Subcutaneous abdominal adipose tissue (tissue), 5 donors: ENCODE measurements around the gene UBE2E2.

Source experiments
- H3K27ac ChIP-seq: one replicate; pipeline ENCODE4 v1.7.0; 2013; ENCODE audit warnings: low read depth, mild to moderate bottlenecking, inconsistent platforms, low read length, moderate library complexity
- H3K27me3 ChIP-seq, 5 donors: one replicate each; pipeline ENCODE4 v1.7.0; 2013; ENCODE audit warnings: low read length in 5 of 5, inconsistent platforms in 1 of 5; ENCODE audit not compliant: control insufficient read depth in 5 of 5, insufficient read depth in 4 of 5
- H3K36me3 ChIP-seq, 5 donors: one replicate each; pipeline ENCODE4 v1.7.0; 2013; ENCODE audit warnings: low read length in 5 of 5; ENCODE audit not compliant: control insufficient read depth in 5 of 5, insufficient read depth in 5 of 5
- H3K4me1 ChIP-seq, 5 donors: one replicate each; pipeline ENCODE4 v1.7.0; 2013; ENCODE audit warnings: low read length in 5 of 5, mild to moderate bottlenecking in 3 of 5, moderate library complexity in 1 of 5; ENCODE audit not compliant: control insufficient read depth in 5 of 5, insufficient read depth in 5 of 5
- H3K4me3 ChIP-seq, 5 donors: one replicate each; pipeline ENCODE4 v1.7.0; 2013; ENCODE audit warnings: low read length in 5 of 5, low read depth in 1 of 5
- H3K9ac ChIP-seq, 5 donors: one replicate each; pipeline ENCODE4 v1.7.0; 2013; ENCODE audit warnings: low read length in 5 of 5, mild to moderate bottlenecking in 4 of 5, moderate library complexity in 3 of 5
- H3K9me3 ChIP-seq, 5 donors: one replicate each; pipeline ENCODE4 v1.7.0; 2013; ENCODE audit warnings: low read length in 5 of 5; ENCODE audit not compliant: control insufficient read depth in 5 of 5
- donor health status: healthy.
- donor health status: healthy.
- donor health status: healthy.
- donor health status: healthy.
- donor health status: healthy.

Gene UBE2E2

DNA sequence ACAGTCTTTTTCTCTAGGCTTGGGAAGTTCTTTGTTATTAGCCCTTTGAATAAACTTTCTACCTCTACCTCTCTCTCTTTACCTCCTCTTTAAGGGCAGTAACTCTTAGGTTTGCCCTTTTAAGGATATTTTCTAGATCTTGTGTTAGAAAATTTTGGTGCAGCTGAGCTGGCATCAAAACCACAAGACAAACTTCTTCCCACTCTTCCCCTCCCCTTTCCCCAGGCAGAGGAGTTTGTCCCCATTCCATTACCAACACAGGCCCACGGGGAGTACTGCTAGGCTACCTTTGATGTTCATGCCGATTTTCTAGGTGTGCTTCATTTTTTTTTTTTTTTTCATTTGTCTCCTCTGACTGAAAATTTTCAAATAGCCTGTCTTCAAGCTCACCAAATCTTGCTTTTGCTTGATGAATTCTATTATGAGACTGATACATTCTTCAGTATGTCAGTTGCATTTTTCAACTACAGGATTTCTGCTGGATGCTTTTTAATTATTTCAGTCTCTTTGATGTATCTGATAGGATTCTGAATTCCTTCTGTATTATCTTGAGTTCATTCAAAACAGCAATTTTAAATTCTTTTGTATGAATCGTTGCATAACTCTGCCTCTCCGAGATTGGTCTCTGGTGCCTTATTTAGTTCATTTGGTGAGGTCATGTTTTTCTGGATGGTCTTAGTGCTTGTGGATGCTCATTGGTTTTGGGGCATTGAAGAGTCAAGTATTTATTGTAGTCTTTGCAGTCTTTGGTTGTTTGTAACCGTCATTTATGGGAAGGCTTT lies 112.0 kb downstream of the UBE2E2 start:
- Histone ChIP-seq H3K4me3 (no peak overlapping the region), H3K36me3 (no peaks in the 10 kb centered on the region), H3K4me1 (peaks cover 0 to 29% (median 21%) of the 10 kb centered on the region in 5 donors), H3K9me3 (peaks cover 0 to 6% (median 0%) of the 10 kb centered on the region in 5 donors), H3K27ac (no peak overlapping the region), H3K9ac (no peak overlapping the region), H3K27me3 (no peaks in the 10 kb centered on the region)

DNA sequence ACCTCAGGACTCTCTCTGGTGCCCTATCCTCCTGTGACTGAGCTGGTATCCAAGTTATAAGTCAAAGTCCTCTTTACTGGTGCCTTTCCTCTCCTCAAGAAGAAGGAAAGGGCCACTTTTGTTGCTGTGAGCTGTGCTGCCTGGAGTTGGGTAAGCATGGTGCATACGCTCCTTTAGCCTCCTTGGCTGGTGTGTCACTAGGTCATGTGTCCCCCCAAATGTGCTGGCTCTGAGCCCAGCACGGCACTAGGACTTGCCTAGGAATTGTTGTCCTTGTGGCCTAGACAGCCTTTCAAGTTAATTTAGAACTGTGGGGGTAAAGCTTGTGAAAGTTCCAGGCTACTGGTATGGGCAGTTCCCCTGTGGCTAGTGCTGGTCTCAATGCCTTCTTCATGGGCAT lies 113.8 kb downstream of the UBE2E2 start:
- Histone ChIP-seq H3K9me3 (peaks cover 0 to 6% (median 0%) of the 10 kb centered on the region in 5 donors), H3K4me3 (peak overlapping the region in 2 of 5 donors; percentile 5 to 9)

DNA sequence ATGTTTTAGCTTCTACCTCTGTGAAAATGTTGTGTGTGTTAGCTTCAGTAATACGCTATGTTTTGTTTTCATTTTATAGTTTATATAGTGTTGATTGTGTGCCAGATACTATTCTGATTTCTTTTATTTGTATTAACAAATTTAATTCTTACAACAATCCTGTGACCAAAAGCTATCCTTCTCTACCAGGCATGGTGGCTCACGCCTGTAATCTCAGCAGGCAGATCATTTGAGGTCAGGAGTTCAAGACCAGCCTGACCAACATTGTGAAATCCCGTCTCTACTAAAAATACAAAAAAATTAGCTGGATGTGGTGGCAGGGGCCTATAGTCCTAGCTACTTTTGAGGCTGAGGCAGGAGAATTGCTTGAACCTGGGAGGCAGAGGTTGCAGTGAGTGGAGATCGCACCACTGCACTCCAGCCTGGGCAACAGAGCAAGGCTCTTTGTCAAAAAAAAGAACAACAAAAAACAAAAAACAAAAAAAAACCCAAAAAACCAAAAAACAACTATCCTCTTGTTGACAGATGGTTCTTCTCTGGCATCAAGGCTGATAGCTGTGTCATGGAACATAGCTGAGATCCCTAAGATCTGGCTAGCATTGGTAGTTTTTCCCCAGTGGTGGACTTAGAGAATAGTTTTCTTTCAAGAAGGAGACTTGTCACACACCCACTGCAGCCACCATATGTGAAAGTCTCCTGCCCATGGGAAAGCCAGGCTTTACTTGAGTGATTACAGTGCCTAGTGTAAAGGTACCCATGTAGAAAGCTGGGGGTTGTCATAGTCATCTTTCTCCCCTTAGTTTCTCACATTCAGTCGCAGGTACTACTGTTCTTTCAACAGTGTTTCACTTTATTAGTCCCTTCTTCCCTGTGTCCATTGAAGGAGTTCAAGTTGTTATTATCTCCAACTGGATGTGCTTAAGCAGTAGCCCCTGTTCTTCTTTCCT lies 116.5 kb downstream of the UBE2E2 start:
- Histone ChIP-seq H3K27me3 (no peaks in the 10 kb centered on the region), H3K4me3 (no peak overlapping the region), H3K36me3 (no peaks in the 10 kb centered on the region), H3K9me3 (peaks cover 0 to 6% (median 0%) of the 10 kb centered on the region in 5 donors), H3K4me1 (peaks cover 0 to 32% (median 21%) of the 10 kb centered on the region in 5 donors), H3K27ac (no peak overlapping the region), H3K9ac (no peak overlapping the region)

More for the DNA sequence above, 113.8 kb downstream of the UBE2E2 start:
- H3K4me1 ChIP-seq: peaks cover 0 to 29% (median 21%) of the 10 kb centered on the region in 5 donors
- H3K27me3 ChIP-seq: no peaks in the 10 kb centered on the region
- H3K9ac ChIP-seq: no peak overlapping the region
- H3K27ac ChIP-seq: no peak overlapping the region
- no peaks in the 10 kb centered on the region for H3K36me3 ChIP-seq

DNA sequence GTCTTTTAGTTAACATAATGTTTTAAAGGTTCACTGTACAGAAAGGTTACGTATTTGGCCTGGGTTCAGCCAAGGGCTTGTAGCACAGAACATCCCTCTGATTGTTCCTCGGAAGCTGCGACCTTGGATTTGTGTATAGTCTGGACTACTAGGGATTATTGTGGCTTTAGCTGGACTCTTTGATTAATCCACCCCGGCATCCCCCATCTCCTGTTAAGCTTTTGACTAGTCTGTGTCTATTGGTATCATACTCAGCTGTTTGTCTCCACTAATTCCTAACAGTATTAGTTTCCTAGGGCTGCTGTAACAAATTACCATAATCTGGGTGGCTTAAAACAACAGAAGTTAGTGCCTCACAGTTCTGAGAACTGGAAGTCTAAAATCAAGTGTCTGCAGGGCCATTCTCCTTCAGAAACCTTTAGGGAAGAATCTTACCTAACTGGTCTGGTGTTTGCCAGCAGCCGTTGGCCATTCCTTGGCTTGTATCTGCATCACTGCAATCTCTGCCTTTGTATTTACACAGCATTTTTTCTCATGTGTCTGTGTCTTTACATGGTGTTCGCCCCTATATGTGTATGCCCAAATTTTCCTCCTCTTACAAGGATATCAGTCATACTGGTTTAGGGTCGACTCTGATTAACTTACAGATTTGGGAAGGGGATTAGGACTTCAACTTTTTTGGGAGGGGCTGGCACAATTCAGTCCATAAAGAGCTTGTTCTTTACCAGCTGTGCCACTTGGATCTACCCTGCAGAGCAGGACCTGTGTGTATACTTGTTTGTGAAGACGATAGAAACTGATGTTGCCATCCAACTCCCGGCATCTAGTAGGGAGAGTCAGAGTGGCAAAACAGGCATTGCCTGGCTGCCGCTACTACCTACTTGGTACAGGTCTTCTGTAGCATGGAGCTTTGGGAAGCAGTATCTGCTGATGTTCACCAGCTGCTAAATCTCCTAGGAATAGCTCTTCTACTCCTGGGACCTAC lies 117.8 kb downstream of the UBE2E2 start:
- Histone ChIP-seq H3K4me1 (peaks cover 0 to 20% (median 19%) of the 10 kb centered on the region in 5 donors), H3K4me3 (no peak overlapping the region), H3K36me3 (no peaks in the 10 kb centered on the region), H3K27me3 (no peaks in the 10 kb centered on the region), H3K9me3 (peaks cover 0 to 6% (median 0%) of the 10 kb centered on the region in 5 donors), H3K27ac (no peak overlapping the region), H3K9ac (no peak overlapping the region)

DNA sequence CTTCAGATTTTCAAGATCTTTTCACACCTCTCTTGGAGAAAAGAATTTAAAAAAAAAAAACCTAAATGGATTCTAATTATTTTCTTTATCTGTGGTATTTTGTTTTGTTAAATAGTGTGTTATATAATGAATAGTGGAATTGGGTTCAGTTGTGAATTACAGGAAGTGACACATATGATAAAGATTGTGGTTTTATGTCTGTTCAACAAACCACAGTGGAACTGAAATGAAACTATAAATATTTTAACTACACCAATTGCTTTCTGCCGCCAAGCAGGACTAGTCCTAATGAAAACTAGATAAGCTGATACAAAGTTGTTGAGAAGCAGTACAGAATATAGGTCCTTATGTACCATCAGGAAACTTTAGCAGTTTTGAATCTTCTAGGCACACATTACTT lies 121.6 kb downstream of the UBE2E2 start:
- Histone ChIP-seq H3K27ac (peak overlapping the region; percentile 9), H3K27me3 (no peaks in the 10 kb centered on the region), H3K4me3 (no peak overlapping the region), H3K9ac (no peak overlapping the region), H3K9me3 (no peaks in the 10 kb centered on the region), H3K4me1 (peaks cover 0 to 9% (median 3%) of the 10 kb centered on the region in 5 donors), H3K36me3 (no peaks in the 10 kb centered on the region)

DNA sequence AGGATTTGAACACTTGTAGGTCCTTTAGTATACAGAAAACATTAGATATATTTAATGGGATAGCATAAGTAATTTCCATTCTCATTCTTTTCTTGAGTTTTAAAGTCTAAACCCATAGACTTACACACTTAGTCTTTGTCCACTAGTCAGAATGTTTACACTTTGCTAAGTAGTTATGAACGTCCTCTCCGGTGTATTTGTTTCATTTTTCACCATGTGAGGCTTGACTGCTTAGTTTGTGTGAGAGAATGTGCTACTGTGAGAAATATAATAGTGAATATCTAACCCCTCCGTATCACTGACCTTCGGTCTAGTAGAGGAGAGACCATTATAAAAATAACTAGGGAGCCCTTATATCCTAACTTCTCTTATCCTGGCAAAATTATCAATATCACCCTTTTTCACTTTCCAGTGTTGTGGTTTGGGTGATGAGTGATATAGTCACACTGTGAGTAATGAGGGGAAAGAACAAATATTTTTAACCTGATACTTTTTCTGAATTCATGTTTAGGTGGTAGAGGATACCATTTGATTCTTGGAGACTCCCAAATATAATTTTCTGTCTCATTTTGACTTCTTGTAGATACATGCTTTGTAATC lies 122.4 kb downstream of the UBE2E2 start:
- H3K9ac ChIP-seq: no peak overlapping the region
- no peaks in the 10 kb centered on the region for H3K27me3 ChIP-seq
- H3K4me1 ChIP-seq: peaks cover 0 to 10% (median 6%) of the 10 kb centered on the region in 5 donors
- no peaks in the 10 kb centered on the region for H3K9me3 ChIP-seq
- H3K36me3 ChIP-seq: no peaks in the 10 kb centered on the region
- no peak overlapping the region for H3K4me3 ChIP-seq
- H3K27ac ChIP-seq: no peak overlapping the region

DNA sequence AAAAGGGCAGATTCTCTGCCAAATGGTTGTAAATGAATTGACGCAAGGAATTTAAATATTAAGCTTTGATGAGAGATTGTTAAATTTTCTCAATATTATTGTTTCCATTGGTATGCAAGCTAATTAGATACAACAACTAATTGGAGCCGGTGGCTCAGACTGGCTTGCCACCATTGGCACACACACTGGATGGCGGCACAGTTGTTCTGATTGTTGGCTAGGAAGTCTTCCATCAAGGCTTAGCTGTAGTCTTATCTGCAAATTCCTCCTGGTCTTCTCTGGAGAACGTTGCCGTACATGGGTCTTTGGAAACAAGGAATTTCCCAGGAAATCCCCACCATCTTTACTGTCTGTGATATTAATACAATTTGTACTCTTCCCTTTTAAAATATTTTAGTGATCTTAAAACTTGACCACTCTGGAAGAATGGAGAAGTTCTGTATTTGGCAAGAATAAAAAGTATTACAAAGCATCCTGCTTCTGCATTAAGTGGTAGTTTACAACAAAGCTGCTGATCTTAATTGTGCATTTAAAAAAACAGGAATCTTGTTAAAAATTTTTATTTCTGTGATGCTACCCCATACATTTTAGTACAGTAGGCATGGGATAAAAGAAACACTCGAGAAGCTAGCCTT lies 126.5 kb downstream of the UBE2E2 start:
- H3K9me3 ChIP-seq: no peaks in the 10 kb centered on the region
- H3K27me3 ChIP-seq: no peaks in the 10 kb centered on the region
- H3K36me3 ChIP-seq: no peaks in the 10 kb centered on the region
- no peak overlapping the region for H3K27ac ChIP-seq
- peaks cover 0 to 10% (median 3%) of the 10 kb centered on the region in 5 donors for H3K4me1 ChIP-seq
- H3K4me3 ChIP-seq: no peak overlapping the region
- H3K9ac ChIP-seq: no peak overlapping the region

DNA sequence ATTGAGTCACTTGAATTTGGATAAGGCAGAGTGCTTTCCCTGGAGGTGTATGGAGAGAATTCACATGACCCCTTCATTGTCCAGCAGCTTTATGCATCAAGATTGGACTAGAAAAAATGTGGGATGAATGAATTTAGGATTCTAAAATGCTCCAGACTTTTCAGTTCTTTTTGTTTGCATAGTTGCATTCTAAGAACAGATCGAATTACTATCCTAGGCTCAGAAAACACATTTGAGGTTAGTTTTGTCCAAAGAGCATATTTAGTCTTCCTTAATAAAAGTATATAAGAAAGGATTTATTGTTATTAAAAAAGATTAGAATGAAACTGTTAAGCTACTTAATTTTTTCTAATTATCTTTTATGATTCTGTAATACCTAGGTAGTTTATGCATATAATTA lies 127.4 kb downstream of the UBE2E2 start:
- no peak overlapping the region for H3K27ac ChIP-seq
- no peaks in the 10 kb centered on the region for H3K27me3 ChIP-seq

More for the DNA sequence above, 127.4 kb downstream of the UBE2E2 start:
- Histone ChIP-seq H3K36me3 (no peaks in the 10 kb centered on the region), H3K9ac (no peak overlapping the region), H3K4me3 (no peak overlapping the region), H3K9me3 (no peaks in the 10 kb centered on the region), H3K4me1 (peaks cover 0 to 7% (median 0%) of the 10 kb centered on the region in 5 donors)
